PFSK-1 (cell line): ENCODE measurements around the gene PLAAT5.

ENCODE experiments used
- POLR2AphosphoS5 ChIP-seq: IDR thresholded peaks from 2 replicates; pipeline ENCODE4 v1.6.1; 2012; ENCODE audit warnings: low read depth, mild to moderate bottlenecking, control low read depth, low read length, moderate library complexity
- TF ChIP-seq, protein P1 (sequence below), 2 experiments: IDR thresholded peaks; 2 replicates each; pipeline versions ENCODE4 v1.6.1 to v1.8.0; 2011 to 2012; ENCODE audit warnings: low read depth in 2 of 2, low read length in 2 of 2, control low read depth in 1 of 2, inconsistent platforms in 1 of 2, mild to moderate bottlenecking in 1 of 2, moderate library complexity in 1 of 2; ENCODE audit not compliant: insufficient read depth in 1 of 2

- TF ChIP-seq, protein P1, sequence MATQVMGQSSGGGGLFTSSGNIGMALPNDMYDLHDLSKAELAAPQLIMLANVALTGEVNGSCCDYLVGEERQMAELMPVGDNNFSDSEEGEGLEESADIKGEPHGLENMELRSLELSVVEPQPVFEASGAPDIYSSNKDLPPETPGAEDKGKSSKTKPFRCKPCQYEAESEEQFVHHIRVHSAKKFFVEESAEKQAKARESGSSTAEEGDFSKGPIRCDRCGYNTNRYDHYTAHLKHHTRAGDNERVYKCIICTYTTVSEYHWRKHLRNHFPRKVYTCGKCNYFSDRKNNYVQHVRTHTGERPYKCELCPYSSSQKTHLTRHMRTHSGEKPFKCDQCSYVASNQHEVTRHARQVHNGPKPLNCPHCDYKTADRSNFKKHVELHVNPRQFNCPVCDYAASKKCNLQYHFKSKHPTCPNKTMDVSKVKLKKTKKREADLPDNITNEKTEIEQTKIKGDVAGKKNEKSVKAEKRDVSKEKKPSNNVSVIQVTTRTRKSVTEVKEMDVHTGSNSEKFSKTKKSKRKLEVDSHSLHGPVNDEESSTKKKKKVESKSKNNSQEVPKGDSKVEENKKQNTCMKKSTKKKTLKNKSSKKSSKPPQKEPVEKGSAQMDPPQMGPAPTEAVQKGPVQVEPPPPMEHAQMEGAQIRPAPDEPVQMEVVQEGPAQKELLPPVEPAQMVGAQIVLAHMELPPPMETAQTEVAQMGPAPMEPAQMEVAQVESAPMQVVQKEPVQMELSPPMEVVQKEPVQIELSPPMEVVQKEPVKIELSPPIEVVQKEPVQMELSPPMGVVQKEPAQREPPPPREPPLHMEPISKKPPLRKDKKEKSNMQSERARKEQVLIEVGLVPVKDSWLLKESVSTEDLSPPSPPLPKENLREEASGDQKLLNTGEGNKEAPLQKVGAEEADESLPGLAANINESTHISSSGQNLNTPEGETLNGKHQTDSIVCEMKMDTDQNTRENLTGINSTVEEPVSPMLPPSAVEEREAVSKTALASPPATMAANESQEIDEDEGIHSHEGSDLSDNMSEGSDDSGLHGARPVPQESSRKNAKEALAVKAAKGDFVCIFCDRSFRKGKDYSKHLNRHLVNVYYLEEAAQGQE (IDR thresholded peaks at IDR 0.05; ENCODE audit: insufficient read depth in 1 of 2, low read depth in 2 of 2, low read length in 2 of 2), result no peak
- TF ChIP-seq POLR2AphosphoS5, result no peak
Observed at GRCh38 chr11:63499874-63500273, 8.9 kb upstream of the PLAAT5 start.
